GM23338 (cell line): ENCODE measurements around the gene XYLT1. TPM values are rescaled to one million over a fixed set of nuclear protein-coding genes. Genes with fewer than 3 reads are reported as not detected.

Experiments
- ATAC-seq: fragments of 200-7000 bp; cut with Tn5 transposase; 3 replicates; pipeline ENCODE4 v1.9.1; 2020
- DNase-seq: peaks from one replicate; pipeline ENCODE4 v3.0.0-alpha.2; 2015; ENCODE audit warnings: low spot score
- H2AFZ ChIP-seq: fragments of 200-600 bp; sonication (generic); 2 replicates; pipeline ENCODE4 v1.8.0; 2016; ENCODE audit warnings: antibody characterized with exemption, mild to moderate bottlenecking, moderate library complexity
- H3F3A ChIP-seq: fragments of 200-600 bp; sonication (generic); replicated peaks from 2 replicates; pipeline ENCODE4 v1.8.0; 2017; ENCODE audit warnings: antibody characterized with exemption, mixed run types, low read depth
- H3K27ac ChIP-seq: fragments of 200-600 bp; sonication (generic); 2 replicates; pipeline ENCODE4 v1.6.1; 2016; ENCODE audit warnings: low read depth
- H3K27me3 ChIP-seq: fragments of 200-600 bp; sonication (generic); 2 replicates; pipeline ENCODE4 v1.8.0; 2016; ENCODE audit warnings: mild to moderate bottlenecking, mixed run types, moderate library complexity; ENCODE audit not compliant: insufficient read depth
- H3K36me3 ChIP-seq: fragments of 200-600 bp; sonication (generic); 2 replicates; pipeline ENCODE4 v1.8.0; 2016; ENCODE audit warnings: mild to moderate bottlenecking; ENCODE audit not compliant: insufficient read depth
- H3K4me1 ChIP-seq: fragments of 200-600 bp; sonication (generic); 2 replicates; pipeline ENCODE4 v1.8.0; 2016; ENCODE audit warnings: mild to moderate bottlenecking, moderate library complexity; ENCODE audit not compliant: insufficient read depth
- H3K4me2 ChIP-seq: fragments of 200-600 bp; sonication (generic); 2 replicates; pipeline ENCODE4 v1.7.1; 2017; ENCODE audit warnings: mixed run types
- H3K4me3 ChIP-seq: fragments of 200-600 bp; sonication (generic); 2 replicates; pipeline ENCODE4 v1.6.1; 2016; ENCODE audit warnings: mixed run types
- H3K79me2 ChIP-seq: fragments of 200-600 bp; sonication (generic); replicated peaks from 2 replicates; pipeline ENCODE4 v1.8.0; 2017; ENCODE audit warnings: mild to moderate bottlenecking; ENCODE audit not compliant: insufficient read depth
- H3K9me2 ChIP-seq: fragments of 200-600 bp; sonication (generic); 2 replicates; pipeline ENCODE4 v1.8.0; 2017; ENCODE audit not compliant: insufficient read depth
- H4K20me1 ChIP-seq: fragments of 200-600 bp; sonication (generic); replicated peaks from 2 replicates; pipeline ENCODE4 v1.8.0; 2017; ENCODE audit warnings: mild to moderate bottlenecking; ENCODE audit not compliant: insufficient read depth
- H3K27ac Mint-ChIP-seq: 2 replicates; pipeline ENCODE4 v1.8.0; 2020; ENCODE audit warnings: inconsistent platforms, mild to moderate bottlenecking, moderate library complexity, mixed read lengths
- H3K27me3 Mint-ChIP-seq: 3 replicates; pipeline ENCODE4 v1.8.0; 2022; ENCODE audit warnings: low read depth, mild to moderate bottlenecking, moderate library complexity, mixed read lengths, inconsistent platforms; ENCODE audit not compliant: insufficient read depth, poor library complexity
- H3K36me3 Mint-ChIP-seq: 3 replicates; pipeline ENCODE4 v1.8.0; 2021; ENCODE audit warnings: low read depth, mild to moderate bottlenecking, inconsistent platforms, moderate library complexity, mixed read lengths
- H3K4me1 Mint-ChIP-seq: 3 replicates; pipeline ENCODE4 v1.8.0; 2020; ENCODE audit warnings: mild to moderate bottlenecking, inconsistent platforms, mixed read lengths
- H3K4me3 Mint-ChIP-seq: 3 replicates; pipeline ENCODE4 v1.8.0; 2021; ENCODE audit warnings: moderate library complexity, mild to moderate bottlenecking, inconsistent platforms, mixed read lengths
- H3K9me3 Mint-ChIP-seq: 3 replicates; pipeline ENCODE4 v1.8.0; 2020; ENCODE audit warnings: moderate library complexity, mild to moderate bottlenecking, inconsistent platforms, mixed read lengths
- EZH2phosphoT487 ChIP-seq: fragments of 200-600 bp; sonication (generic); IDR thresholded peaks from one replicate; pipeline ENCODE4 v1.8.1; 2018; ENCODE audit warnings: antibody characterized with exemption; ENCODE audit not compliant: unreplicated experiment
- JUNB ChIP-seq: IDR thresholded peaks from one replicate; pipeline ENCODE4 v1.6.1; 2016; ENCODE audit warnings: antibody characterized with exemption; ENCODE audit not compliant: unreplicated experiment
- NANOG ChIP-seq: IDR thresholded peaks from 2 replicates; pipeline ENCODE4 v1.6.1; 2016; ENCODE audit warnings: antibody characterized with exemption, borderline replicate concordance
- POLR2AphosphoS5 ChIP-seq: IDR thresholded peaks from 2 replicates; pipeline ENCODE4 v1.6.1; 2016; ENCODE audit warnings: antibody characterized with exemption, low read depth
- STAT1 ChIP-seq: IDR thresholded peaks from one replicate; pipeline ENCODE4 v1.6.1; 2016; ENCODE audit warnings: antibody characterized with exemption; ENCODE audit not compliant: unreplicated experiment
- polyA plus RNA-seq: library from polyadenylated mRNA; unstranded; fragments of >200 nt; fragmentation: Nextera tagmentation; extraction: Ambion mirVana; gene quantifications from 2 replicates; pipeline ENCODE4 v1.2.1, GENCODE V29; 2016
- total RNA-seq: library from RNA; depleted of rRNA; stranded (reverse); fragments of >200 nt; shearing (Covaris generic); gene quantifications from 2 replicates; pipeline ENCODE4 v1.2.3, GENCODE V29; 2014
- TF ChIP-seq, protein P1 (sequence below): IDR thresholded peaks from 2 replicates; pipeline ENCODE4 v1.6.1; 2016; ENCODE audit warnings: antibody characterized with exemption
- TF ChIP-seq, protein P2 (sequence below): fragments of 250-450 bp; sonication (Bioruptor Pico); IDR thresholded peaks from 2 replicates; pipeline ENCODE4 v1.5.0; 2020; ENCODE audit warnings: mild to moderate bottlenecking, moderate library complexity

Gene XYLT1
- total and polyA plus RNA-seq, 2 experiments from 2014 or later: 3.5 to 24.7 TPM

DNA sequence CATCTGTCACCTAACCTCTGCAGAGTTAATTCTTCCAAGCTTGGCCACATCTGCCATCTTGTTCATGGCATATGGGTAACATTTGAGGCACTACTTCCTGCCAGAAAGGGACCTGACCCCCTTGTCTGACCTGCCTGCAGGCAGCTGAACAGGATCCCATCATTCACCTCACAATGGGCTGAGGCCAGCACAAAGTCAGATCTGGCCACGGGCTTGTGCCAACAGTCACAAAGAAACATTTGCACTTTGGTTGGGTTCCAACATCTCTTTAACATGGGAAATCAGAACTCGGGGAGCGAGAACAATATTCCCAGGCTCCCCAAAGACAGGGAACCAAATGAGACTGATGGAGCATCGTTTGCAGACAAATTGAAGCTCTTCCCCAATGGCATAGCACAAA is 116.1 kb downstream of the XYLT1 start:
- Histone ChIP-seq H3K9me2 (no peaks in the 10 kb centered on the region), H2AFZ (no peak overlapping the region), H3K27ac (no peak overlapping the region), H3K4me2 (no peak overlapping the region), H3K27me3 (no peaks in the 10 kb centered on the region), H4K20me1 (no peaks in the 10 kb centered on the region), H3K4me3 (no peak overlapping the region), H3K4me1 (peaks cover 5% of the 10 kb centered on the region; the same call in 1 of the 2 replicates), H3K36me3 (no peaks in the 10 kb centered on the region), H3F3A (no peaks in the 10 kb centered on the region), H3K79me2 (0 out of 2 replicates have a peak, but pooled peaks cover 10% of the 10 kb centered on the region)
- DNase-seq (no peak), ATAC-seq (no peak)
- Mint-ChIP-seq H3K4me3 (no peak overlapping the region), H3K36me3 (no peaks in the 10 kb centered on the region), H3K27ac (no peak overlapping the region), H3K9me3 (no peaks in the 10 kb centered on the region), H3K27me3 (peaks cover 7% of the 10 kb centered on the region), H3K4me1 (peaks cover 15% of the 10 kb centered on the region)
- TF ChIP-seq, protein P1, sequence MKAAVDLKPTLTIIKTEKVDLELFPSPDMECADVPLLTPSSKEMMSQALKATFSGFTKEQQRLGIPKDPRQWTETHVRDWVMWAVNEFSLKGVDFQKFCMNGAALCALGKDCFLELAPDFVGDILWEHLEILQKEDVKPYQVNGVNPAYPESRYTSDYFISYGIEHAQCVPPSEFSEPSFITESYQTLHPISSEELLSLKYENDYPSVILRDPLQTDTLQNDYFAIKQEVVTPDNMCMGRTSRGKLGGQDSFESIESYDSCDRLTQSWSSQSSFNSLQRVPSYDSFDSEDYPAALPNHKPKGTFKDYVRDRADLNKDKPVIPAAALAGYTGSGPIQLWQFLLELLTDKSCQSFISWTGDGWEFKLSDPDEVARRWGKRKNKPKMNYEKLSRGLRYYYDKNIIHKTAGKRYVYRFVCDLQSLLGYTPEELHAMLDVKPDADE: no peak
- TF ChIP-seq JUNB (no peak), STAT1 (no peak), POLR2AphosphoS5 (no peak), EZH2phosphoT487 (no peak), NANOG (no peak)
- TF ChIP-seq, protein P2, sequence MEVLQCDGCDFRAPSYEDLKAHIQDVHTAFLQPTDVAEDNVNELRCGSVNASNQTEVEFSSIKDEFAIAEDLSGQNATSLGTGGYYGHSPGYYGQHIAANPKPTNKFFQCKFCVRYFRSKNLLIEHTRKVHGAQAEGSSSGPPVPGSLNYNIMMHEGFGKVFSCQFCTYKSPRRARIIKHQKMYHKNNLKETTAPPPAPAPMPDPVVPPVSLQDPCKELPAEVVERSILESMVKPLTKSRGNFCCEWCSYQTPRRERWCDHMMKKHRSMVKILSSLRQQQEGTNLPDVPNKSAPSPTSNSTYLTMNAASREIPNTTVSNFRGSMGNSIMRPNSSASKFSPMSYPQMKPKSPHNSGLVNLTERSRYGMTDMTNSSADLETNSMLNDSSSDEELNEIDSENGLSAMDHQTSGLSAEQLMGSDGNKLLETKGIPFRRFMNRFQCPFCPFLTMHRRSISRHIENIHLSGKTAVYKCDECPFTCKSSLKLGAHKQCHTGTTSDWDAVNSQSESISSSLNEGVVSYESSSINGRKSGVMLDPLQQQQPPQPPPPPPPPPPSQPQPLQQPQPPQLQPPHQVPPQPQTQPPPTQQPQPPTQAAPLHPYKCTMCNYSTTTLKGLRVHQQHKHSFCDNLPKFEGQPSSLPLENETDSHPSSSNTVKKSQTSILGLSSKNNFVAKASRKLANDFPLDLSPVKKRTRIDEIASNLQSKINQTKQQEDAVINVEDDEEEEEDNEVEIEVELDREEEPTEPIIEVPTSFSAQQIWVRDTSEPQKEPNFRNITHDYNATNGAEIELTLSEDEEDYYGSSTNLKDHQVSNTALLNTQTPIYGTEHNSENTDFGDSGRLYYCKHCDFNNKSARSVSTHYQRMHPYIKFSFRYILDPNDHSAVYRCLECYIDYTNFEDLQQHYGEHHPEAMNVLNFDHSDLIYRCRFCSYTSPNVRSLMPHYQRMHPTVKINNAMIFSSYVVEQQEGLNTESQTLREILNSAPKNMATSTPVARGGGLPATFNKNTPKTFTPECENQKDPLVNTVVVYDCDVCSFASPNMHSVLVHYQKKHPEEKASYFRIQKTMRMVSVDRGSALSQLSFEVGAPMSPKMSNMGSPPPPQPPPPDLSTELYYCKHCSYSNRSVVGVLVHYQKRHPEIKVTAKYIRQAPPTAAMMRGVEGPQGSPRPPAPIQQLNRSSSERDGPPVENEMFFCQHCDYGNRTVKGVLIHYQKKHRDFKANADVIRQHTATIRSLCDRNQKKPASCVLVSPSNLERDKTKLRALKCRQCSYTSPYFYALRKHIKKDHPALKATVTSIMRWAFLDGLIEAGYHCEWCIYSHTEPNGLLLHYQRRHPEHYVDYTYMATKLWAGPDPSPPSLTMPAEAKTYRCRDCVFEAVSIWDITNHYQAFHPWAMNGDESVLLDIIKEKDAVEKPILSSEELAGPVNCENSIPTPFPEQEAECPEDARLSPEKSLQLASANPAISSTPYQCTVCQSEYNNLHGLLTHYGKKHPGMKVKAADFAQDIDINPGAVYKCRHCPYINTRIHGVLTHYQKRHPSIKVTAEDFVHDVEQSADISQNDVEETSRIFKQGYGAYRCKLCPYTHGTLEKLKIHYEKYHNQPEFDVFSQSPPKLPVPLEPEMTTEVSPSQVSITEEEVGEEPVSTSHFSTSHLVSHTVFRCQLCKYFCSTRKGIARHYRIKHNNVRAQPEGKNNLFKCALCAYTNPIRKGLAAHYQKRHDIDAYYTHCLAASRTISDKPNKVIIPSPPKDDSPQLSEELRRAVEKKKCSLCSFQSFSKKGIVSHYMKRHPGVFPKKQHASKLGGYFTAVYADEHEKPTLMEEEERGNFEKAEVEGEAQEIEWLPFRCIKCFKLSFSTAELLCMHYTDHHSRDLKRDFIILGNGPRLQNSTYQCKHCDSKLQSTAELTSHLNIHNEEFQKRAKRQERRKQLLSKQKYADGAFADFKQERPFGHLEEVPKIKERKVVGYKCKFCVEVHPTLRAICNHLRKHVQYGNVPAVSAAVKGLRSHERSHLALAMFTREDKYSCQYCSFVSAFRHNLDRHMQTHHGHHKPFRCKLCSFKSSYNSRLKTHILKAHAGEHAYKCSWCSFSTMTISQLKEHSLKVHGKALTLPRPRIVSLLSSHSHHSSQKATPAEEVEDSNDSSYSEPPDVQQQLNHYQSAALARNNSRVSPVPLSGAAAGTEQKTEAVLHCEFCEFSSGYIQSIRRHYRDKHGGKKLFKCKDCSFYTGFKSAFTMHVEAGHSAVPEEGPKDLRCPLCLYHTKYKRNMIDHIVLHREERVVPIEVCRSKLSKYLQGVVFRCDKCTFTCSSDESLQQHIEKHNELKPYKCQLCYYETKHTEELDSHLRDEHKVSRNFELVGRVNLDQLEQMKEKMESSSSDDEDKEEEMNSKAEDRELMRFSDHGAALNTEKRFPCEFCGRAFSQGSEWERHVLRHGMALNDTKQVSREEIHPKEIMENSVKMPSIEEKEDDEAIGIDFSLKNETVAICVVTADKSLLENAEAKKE: no peak
